K562 (cell line): Measurements from ENCODE around the gene PSD4. TPM values are rescaled to one million over a fixed set of nuclear protein-coding genes. Genes with fewer than 3 reads are reported as not detected.

Experiments used
- ATAC-seq: fragments of 200-7000 bp; cut with Tn5 transposase; 3 replicates; pipeline ENCODE4 v1.9.1; 2020; ENCODE audit warnings: moderate library complexity
- BruUV-seq: library from RNA; stranded (reverse); fragments of 400-500 nt; replicated peaks from 2 replicates; lab custom pipeline; 2021; lab: Mats Ljungman, UMichigan
- CTCF ChIA-PET: fragments of 300-600 bp; formaldehyde crosslinking; extraction: SDS; loops from one replicate; lab custom pipeline; 2021; ENCODE audit warnings: low intra/inter-chr PET ratio; lab: Yijun Ruan, JAX
- POLR2A ChIA-PET: fragments of 300-600, 350-650 bp; sonication (Branson Sonifier 250); formaldehyde crosslinking; extraction: SDS; loops from one replicate; lab custom pipeline; 2021; ENCODE audit warnings: antibody characterized with exemption, inconsistent platforms; lab: Yijun Ruan, JAX
- DNase-seq, 4 experiments: peaks; one replicate each; pipeline versions ENCODE4 v3.0.0 to v3.0.0-alpha.2; 2011 to 2018; ENCODE audit warnings: low spot score in 3 of 4, mixed read lengths in 3 of 4; ENCODE audit errors: extremely low read depth in 1 of 4
- FAIRE-seq: peaks from 2 replicates; lab custom pipeline; 2011; peaks lifted over from hg19 to GRCh38; lab: Jason Lieb, UNC
- H2AFZ ChIP-seq: 2 replicates; pipeline ENCODE4 v1.6.0; 2011; ENCODE audit warnings: low read depth, low read length, control low read depth, inconsistent platforms
- H3K27ac ChIP-seq: fragments of 200-600 bp; 3 replicates; pipeline ENCODE4 v1.8.0; 2011; ENCODE audit warnings: low read depth, mild to moderate bottlenecking, control low read depth, inconsistent platforms, low read length, moderate library complexity, mixed read lengths; ENCODE audit errors: extremely low read depth
- H3K27me3 ChIP-seq, 2 experiments: fragments of 300-600 bp in 1 of 2; 2 replicates in 1 of 2; 3 replicates in 1 of 2; pipeline versions ENCODE4 v1.6.0 to v1.8.0; 2011; ENCODE audit warnings: inconsistent platforms in 2 of 2, low read length in 2 of 2, mild to moderate bottlenecking in 1 of 2, mixed read lengths in 1 of 2, moderate library complexity in 1 of 2; ENCODE audit not compliant: control insufficient read depth in 2 of 2, insufficient read depth in 2 of 2
- H3K36me3 ChIP-seq: fragments of 300-600 bp; 3 replicates; pipeline ENCODE4 v1.8.0; 2011; ENCODE audit warnings: mild to moderate bottlenecking, low read length, inconsistent platforms; ENCODE audit not compliant: control insufficient read depth, insufficient read depth
- H3K4me1 ChIP-seq, 2 experiments: fragments of 200-600 bp in 1 of 2; replicated peaks in 1 of 2; 2 replicates in 1 of 2; 3 replicates in 1 of 2; pipeline versions ENCODE4 v1.5.1 to v1.8.0; 2011; ENCODE audit warnings: inconsistent platforms in 2 of 2, low read length in 2 of 2, mild to moderate bottlenecking in 1 of 2, mixed read lengths in 1 of 2, moderate library complexity in 1 of 2; ENCODE audit not compliant: control insufficient read depth in 2 of 2, insufficient read depth in 2 of 2
- H3K4me2 ChIP-seq: 2 replicates; pipeline ENCODE4 v1.6.1; 2011; ENCODE audit warnings: low read length, control low read depth, inconsistent platforms, mixed read lengths; ENCODE audit not compliant: insufficient read depth
- H3K4me3 ChIP-seq: fragments of 200-600 bp; sonication (generic), shearing (Covaris generic); 2 replicates; pipeline ENCODE4 v1.5.1; 2016; ENCODE audit warnings: control low read depth, inconsistent platforms
- H3K79me2 ChIP-seq: fragments of 200-600 bp; 3 replicates; pipeline ENCODE4 v1.8.0; 2011; ENCODE audit warnings: low read length, inconsistent platforms; ENCODE audit not compliant: control insufficient read depth, insufficient read depth
- H3K9ac ChIP-seq, 2 experiments: 2 replicates each; pipeline versions ENCODE4 v1.6.0 to v1.6.1; 2011; ENCODE audit warnings: low read depth in 2 of 2, low read length in 2 of 2, control low read depth in 1 of 2, inconsistent platforms in 1 of 2, mild to moderate bottlenecking in 1 of 2, mixed read lengths in 1 of 2; ENCODE audit not compliant: insufficient read depth in 1 of 2
- H3K9me1 ChIP-seq: one replicate; pipeline ENCODE4 v1.6.0; 2011; ENCODE audit warnings: inconsistent platforms, mild to moderate bottlenecking, low read length, moderate library complexity; ENCODE audit not compliant: control insufficient read depth, insufficient read depth
- H3K9me3 ChIP-seq: replicated peaks from 2 replicates; pipeline ENCODE4 v1.5.1; 2011; ENCODE audit warnings: low read depth, low read length, inconsistent platforms; ENCODE audit not compliant: control insufficient read depth, insufficient read depth
- H4K20me1 ChIP-seq: replicated peaks from 2 replicates; pipeline ENCODE4 v1.6.1; 2011; ENCODE audit warnings: low read length, inconsistent platforms, mixed read lengths; ENCODE audit not compliant: control insufficient read depth, insufficient read depth
- BCOR ChIP-seq: fragments of 450-650 bp; IDR thresholded peaks from 2 replicates; pipeline ENCODE4 v1.6.1; 2016
- PHTF2 ChIP-seq: fragments of 250-450 bp; sonication (Bioruptor Pico); IDR thresholded peaks from 2 replicates; pipeline ENCODE4 v1.5.0; 2021; ENCODE audit warnings: mild to moderate bottlenecking
- ZNF274 ChIP-seq: IDR thresholded peaks from 2 replicates; pipeline ENCODE4 v1.6.1; 2011; ENCODE audit warnings: low read depth, mild to moderate bottlenecking, low read length, moderate library complexity, borderline replicate concordance
- ZNF780A ChIP-seq: fragments of 250-450 bp; sonication (Bioruptor Pico); IDR thresholded peaks from 2 replicates; pipeline ENCODE4 v1.5.0; 2021; ENCODE audit warnings: mild to moderate bottlenecking
- WGBS: fragments of 100-300 bp; shearing (Covaris generic); methylation state at CpG from one replicate; pipeline ENCODE4 v1.1.6; 2016; ENCODE audit warnings: low coverage, mixed read lengths; ENCODE audit not compliant: insufficient coverage; ENCODE audit errors: missing lambda C conversion rate; 5-methylcytosine and 5-hydroxymethylcytosine counted together
- in situ Hi-C: fragments of 300-500 bp; cut with MboI; formaldehyde crosslinking; loops from 4 replicates; pipeline ENCODE4 v1.15.0; 2018; ENCODE audit warnings: inconsistent platforms, mixed read lengths
- intact Hi-C: fragments of 100-400 bp; cut with micrococcal nuclease; formaldehyde crosslinking; loops from 2 replicates; pipeline ENCODE4 v1.14.2; 2022
- polyA plus RNA-seq, 8 experiments: library from polyadenylated mRNA; depleted of rRNA in 4 of 8; stranded (reverse) in 5 of 8; unstranded in 3 of 8; fragments of >200 nt; fragmentation: Nextera tagmentation in 2 of 8; fragmentation: Illumina TruSeq in 1 of 8; extraction: Ambion mirVana in 2 of 8; extraction: Trizol in 1 of 8; gene quantifications; 2 replicates each; pipeline versions ENCODE4 v1.2.1 to v1.2.3, GENCODE V29; 2011 to 2014; ENCODE audit warnings: inconsistent platforms in 1 of 8, missing spikeins in 1 of 8
- total RNA-seq, 7 experiments: library from RNA; depleted of rRNA in 6 of 7; stranded (reverse); fragments of >200 nt in 6 of 7; fragmentation: Illumina TruSeq in 2 of 7; extraction: Trizol in 2 of 7; gene quantifications; 2 replicates each; pipeline versions ENCODE4 v1.2.1 to v1.2.3, GENCODE V29; 2011 to 2021; ENCODE audit warnings: low replicate concordance in 1 of 7

Gene PSD4
- total and polyA plus RNA-seq, 9 of the 15 experiments (the other 6 are each of a cell fraction or from before 2014, with no cell fraction given), result 0.46 to 54.0 (median 20.8) TPM

GRCh38 chr2:113124984-113125855 is 48.6 kb upstream of the PSD4 start:
- Histone ChIP-seq H4K20me1 (no peaks in the 10 kb centered on the region), H3K79me2 (no peaks in the 10 kb centered on the region), H3K9me1 (peaks cover 3% of the 10 kb centered on the region), H2AFZ (no peak overlapping the region), H3K4me2 (no peak overlapping the region), H3K4me3 (no peak overlapping the region), H3K9me3 (no peaks in the 10 kb centered on the region), H3K27ac (no peak overlapping the region), H3K27me3 (peaks cover 20 to 42% of the 10 kb centered on the region in 2 experiments), H3K36me3 (no peaks in the 10 kb centered on the region), H3K4me1 (no peaks in the 10 kb centered on the region; a peak in 1 of 5 replicates), H3K9ac (no peak overlapping the region)
- DNase-seq (no peak), ATAC-seq (no peak), FAIRE-seq (no peak)
- TF ChIP-seq ZNF274 (no peak), BCOR (no peak), PHTF2 (CRISPR knock-in tag) (no peak), ZNF780A (CRISPR knock-in tag) (no peak)
- no TSS peak for BruUV-seq
- intact Hi-C loops, result no loop called here
- CTCF ChIA-PET, result no interaction called here
- 3% methylated on average over 6 of the region's 6 CpGs for WGBS
- in situ Hi-C loops, result no loop called here
- POLR2A ChIA-PET, result no interaction called here
